IPS-20b (cell line): ENCODE results near the gene CMC1.
A peak's percentile ranks its signal among the peaks of the same experiment; 100 is the strongest.
"Not testable (repeated sequence)": the region's sequence is repeated elsewhere in the genome, so short reads cannot be mapped to it uniquely, and the experiment has no call there.

Experiments used
- H3K27ac ChIP-seq: one replicate; pipeline ENCODE4 v1.5.1; 2013; ENCODE audit warnings: low read length
- H3K27me3 ChIP-seq: 2 replicates; pipeline ENCODE4 v1.6.1; 2013; ENCODE audit warnings: mild to moderate bottlenecking, low read length, inconsistent platforms; ENCODE audit not compliant: insufficient read depth
- H3K36me3 ChIP-seq: 2 replicates; pipeline ENCODE4 v1.6.1; 2013; ENCODE audit warnings: low read depth, mild to moderate bottlenecking, inconsistent platforms, low read length, moderate library complexity; ENCODE audit not compliant: insufficient read depth
- H3K4me1 ChIP-seq: 2 replicates; pipeline ENCODE4 v1.6.1; 2013; ENCODE audit warnings: mild to moderate bottlenecking, control low read depth, inconsistent platforms, low read length, moderate library complexity; ENCODE audit not compliant: insufficient read depth
- H3K4me3 ChIP-seq: 2 replicates; pipeline ENCODE4 v1.5.1; 2013; ENCODE audit warnings: mild to moderate bottlenecking, low read length, inconsistent platforms
- H3K9ac ChIP-seq: 2 replicates; pipeline ENCODE4 v1.6.1; 2013; ENCODE audit warnings: low read depth, mild to moderate bottlenecking, inconsistent platforms, low read length, moderate library complexity
- H3K9me3 ChIP-seq: 2 replicates; pipeline ENCODE4 v1.6.1; 2013; ENCODE audit warnings: mild to moderate bottlenecking, low read depth, low read length, inconsistent platforms; ENCODE audit not compliant: insufficient read depth

CMC1 gene

GRCh38 chr3:28250999-28251398 lies 9.6 kb downstream of the CMC1 start:
- Histone ChIP-seq H3K4me3 (no peak overlapping the region), H3K27me3 (no peaks in the 10 kb centered on the region), H3K27ac (no peak overlapping the region), H3K4me1 (peaks cover 15% of the 10 kb centered on the region), H3K9ac (no peak overlapping the region), H3K9me3 (no peaks in the 10 kb centered on the region), H3K36me3 (no peaks in the 10 kb centered on the region)

- Histone ChIP-seq H3K4me1 (peaks cover 15% of the 10 kb centered on the region), H3K9me3 (no peaks in the 10 kb centered on the region), H3K27me3 (no peaks in the 10 kb centered on the region), H3K27ac (no peak overlapping the region), H3K36me3 (no peaks in the 10 kb centered on the region), H3K9ac (no peak overlapping the region), H3K4me3 (no peak overlapping the region)
Measured at GRCh38 chr3:28252001-28252431, 10.6 kb downstream of the CMC1 start.

- H3K9ac ChIP-seq = no peak overlapping the region
- H3K27me3 ChIP-seq = no peaks in the 10 kb centered on the region
- no peaks in the 10 kb centered on the region for H3K36me3 ChIP-seq
- peaks cover 12% of the 10 kb centered on the region for H3K4me1 ChIP-seq
- H3K9me3 ChIP-seq = no peaks in the 10 kb centered on the region
- no peak overlapping the region for H3K4me3 ChIP-seq
- H3K27ac ChIP-seq = peak overlapping the region; percentile 5
Measured at GRCh38 chr3:28253040-28253715, 11.8 kb downstream of the CMC1 start.

- Histone ChIP-seq H3K27ac (no peak overlapping the region), H3K36me3 (no peaks in the 10 kb centered on the region), H3K4me3 (no peak overlapping the region), H3K9me3 (no peaks in the 10 kb centered on the region), H3K4me1 (no peaks in the 10 kb centered on the region), H3K9ac (no peak overlapping the region), H3K27me3 (no peaks in the 10 kb centered on the region)
Measured at GRCh38 chr3:28262001-28262400, 20.6 kb downstream of the CMC1 start.

- no peaks in the 10 kb centered on the region for H3K4me1 ChIP-seq
- H3K36me3 ChIP-seq = no peaks in the 10 kb centered on the region
- H3K9me3 ChIP-seq = no peaks in the 10 kb centered on the region
Measured at GRCh38 chr3:28265641-28266040, 24.2 kb downstream of the CMC1 start.

GRCh38 chr3:28267984-28268849 lies 26.8 kb downstream of the CMC1 start:
- Histone ChIP-seq H3K9ac (no peak overlapping the region), H3K27ac (no peak overlapping the region), H3K4me1 (no peaks in the 10 kb centered on the region)

More at GRCh38 chr3:28265641-28266040, 24.2 kb downstream of the CMC1 start:
- no peak overlapping the region for H3K27ac ChIP-seq
- H3K27me3 ChIP-seq = no peaks in the 10 kb centered on the region
- H3K4me3 ChIP-seq = no peak overlapping the region
- H3K9ac ChIP-seq = no peak overlapping the region

GRCh38 chr3:28268989-28269388 lies 27.6 kb downstream of the CMC1 start:
- peaks cover 13% of the 10 kb centered on the region; the same call in 1 of the 2 replicates for H3K9me3 ChIP-seq
- H3K4me1 ChIP-seq = no peaks in the 10 kb centered on the region
- H3K27ac ChIP-seq = no peak overlapping the region
- H3K27me3 ChIP-seq = no peaks in the 10 kb centered on the region
- peaks cover 9% of the 10 kb centered on the region for H3K36me3 ChIP-seq
- H3K4me3 ChIP-seq = no peak overlapping the region
- H3K9ac ChIP-seq = no peak overlapping the region

More at GRCh38 chr3:28267984-28268849, 26.8 kb downstream of the CMC1 start:
- no peaks in the 10 kb centered on the region for H3K27me3 ChIP-seq
- no peak overlapping the region for H3K4me3 ChIP-seq
- H3K36me3 ChIP-seq = peaks cover 7% of the 10 kb centered on the region
- H3K9me3 ChIP-seq = peaks cover 10% of the 10 kb centered on the region; the same call in 1 of the 2 replicates

GRCh38 chr3:28269884-28270283 lies 28.5 kb downstream of the CMC1 start:
- not testable (repeated sequence) for H3K9ac ChIP-seq, H3K27me3 ChIP-seq, H3K36me3 ChIP-seq, H3K4me3 ChIP-seq, H3K27ac ChIP-seq, H3K4me1 ChIP-seq
- H3K9me3 ChIP-seq = peaks cover 13% of the 10 kb centered on the region; the same call in 1 of the 2 replicates

GRCh38 chr3:28273837-28274236 lies 32.4 kb downstream of the CMC1 start:
- no peak overlapping the region for H3K27ac ChIP-seq
- H3K9ac ChIP-seq = no peak overlapping the region
- no peaks in the 10 kb centered on the region for H3K27me3 ChIP-seq
- H3K36me3 ChIP-seq = peaks cover 9% of the 10 kb centered on the region
- H3K9me3 ChIP-seq = peaks cover 13% of the 10 kb centered on the region; the same call in 1 of the 2 replicates
- H3K4me3 ChIP-seq = no peak overlapping the region
- H3K4me1 ChIP-seq = no peaks in the 10 kb centered on the region

- H3K27me3 ChIP-seq = no peaks in the 10 kb centered on the region
- H3K27ac ChIP-seq = no peak overlapping the region
- no peak overlapping the region for H3K9ac ChIP-seq
- H3K4me3 ChIP-seq = no peak overlapping the region
- no peaks in the 10 kb centered on the region for H3K4me1 ChIP-seq
- no peaks in the 10 kb centered on the region for H3K36me3 ChIP-seq
- no peaks in the 10 kb centered on the region for H3K9me3 ChIP-seq
Measured at GRCh38 chr3:28278918-28279317, 37.5 kb downstream of the CMC1 start.

GRCh38 chr3:28279770-28280169 lies 38.4 kb downstream of the CMC1 start:
- Histone ChIP-seq H3K36me3 (no peaks in the 10 kb centered on the region), H3K27ac (no peak overlapping the region), H3K4me3 (no peak overlapping the region), H3K27me3 (no peaks in the 10 kb centered on the region), H3K9ac (no peak overlapping the region), H3K4me1 (no peaks in the 10 kb centered on the region), H3K9me3 (no peaks in the 10 kb centered on the region)

GRCh38 chr3:28280781-28281180 lies 39.4 kb downstream of the CMC1 start:
- H3K27ac ChIP-seq = no peak overlapping the region

More at GRCh38 chr3:28280781-28281180, 39.4 kb downstream of the CMC1 start:
- Histone ChIP-seq H3K4me1 (no peaks in the 10 kb centered on the region), H3K9me3 (no peaks in the 10 kb centered on the region), H3K27me3 (no peaks in the 10 kb centered on the region), H3K4me3 (no peak overlapping the region), H3K9ac (no peak overlapping the region), H3K36me3 (no peaks in the 10 kb centered on the region)
